ENCODE measurements around the gene MISP. TPM values are rescaled to one million over a fixed set of nuclear protein-coding genes. Genes with fewer than 3 reads are reported as not detected.

MISP gene
- total and polyA plus RNA-seq, 2 of the 13 experiments (the other 11 are each of a cell fraction or from before 2014, with no cell fraction given) = 0.67 to 1.3 TPM

DNA sequence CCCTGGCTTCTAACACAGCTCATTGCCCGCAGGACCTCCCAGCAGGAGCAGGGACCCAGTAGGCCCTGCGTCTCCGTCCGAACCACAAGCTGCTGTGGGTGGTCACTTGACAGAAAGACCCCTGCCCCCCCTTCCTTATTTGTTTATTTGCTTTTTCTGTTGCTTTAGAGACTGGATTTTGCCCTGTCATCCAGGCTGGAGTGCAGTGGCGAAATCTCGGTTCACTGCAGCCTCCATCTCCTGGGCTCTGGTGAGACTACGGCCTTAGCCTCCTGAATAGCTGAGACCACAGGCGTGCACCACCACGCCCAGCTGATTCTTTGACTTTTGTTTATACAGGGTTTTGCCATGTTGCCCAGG, 38.8 kb downstream of the MISP start (continued):
- 0 out of 2 replicates have a peak, but pooled peaks have one; percentile 22 for TF ChIP-seq ZNF609 (CRISPR knock-in tag; IDR thresholded peaks at IDR 0.05; ENCODE audit: borderline replicate concordance)
- TF ChIP-seq KDM1A (CRISPR knock-in tag; IDR thresholded peaks at IDR 0.05) = peak; percentile 76
- 0 out of 2 replicates have a peak, but pooled peaks have one; percentile 34 for TF ChIP-seq SALL2 (CRISPR knock-in tag; IDR thresholded peaks at IDR 0.05)

DNA sequence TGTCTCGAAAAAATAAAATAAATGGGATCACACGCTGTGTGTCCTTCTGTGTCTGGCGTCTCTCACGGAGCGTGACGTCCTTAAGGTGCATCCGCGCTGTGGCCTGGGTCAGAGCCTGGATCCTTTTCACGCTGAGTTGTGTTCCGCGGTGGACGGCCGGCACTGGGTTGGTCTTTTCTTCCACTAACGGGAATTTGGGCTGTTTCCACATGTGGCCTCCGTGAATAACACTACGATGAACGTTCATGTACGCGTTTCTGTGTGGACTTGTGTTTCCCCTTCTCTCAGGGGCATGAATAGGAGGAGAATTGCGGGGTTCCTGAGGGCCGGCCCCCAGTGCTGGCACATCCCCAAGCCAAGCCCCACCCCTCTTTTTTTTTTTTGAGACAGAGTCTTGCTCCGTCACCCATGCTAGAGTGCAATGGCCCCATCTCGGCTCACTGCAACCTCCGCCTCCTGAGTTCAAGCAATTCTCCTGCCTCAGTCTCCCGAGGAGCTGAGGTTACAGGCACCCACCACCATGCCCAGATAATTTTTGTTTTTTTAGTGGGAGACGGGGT, 40.2 kb downstream of the MISP start:
- Histone ChIP-seq H3K27ac (ENCODE audit: extremely low read length, insufficient read depth, low read length) (no peak overlapping the region), H3K9ac (ENCODE audit: insufficient read depth, low read depth, low read length) (no peak overlapping the region), H4K20me1 (ENCODE audit: insufficient read depth, low read length) (no peaks in the 10 kb centered on the region), H2AFZ (ENCODE audit: low read length) (no peak overlapping the region), H3K79me2 (ENCODE audit: insufficient read depth, low read length) (no peaks in the 10 kb centered on the region), H3K4me3 (replicated peaks in 1 of 3; ENCODE audit: insufficient read depth in 1 of 3, low read depth in 2 of 3, low read length in 3 of 3) (no peak overlapping the region), H3K4me2 (ENCODE audit: low read depth, low read length) (no peak overlapping the region), H3K27me3 (ENCODE audit: control insufficient read depth in 1 of 2, insufficient read depth in 2 of 2, low read length in 2 of 2) (no peaks in the 10 kb centered on the region), H3K9me3 (ENCODE audit: low read length) (no peaks in the 10 kb centered on the region), H3K36me3 (replicated peaks in 1 of 2; ENCODE audit: control insufficient read depth in 1 of 2, insufficient read depth in 2 of 2, low read length in 2 of 2) (no peaks in the 10 kb centered on the region), H3K4me1 (ENCODE audit: insufficient read depth, low read length) (peaks cover 74% of the 10 kb centered on the region)
- WGBS (ENCODE audit: low lambda C conversion rate) = 95% methylated on average over 25 of the region's 26 CpGs
- FAIRE-seq (no peak), DNase-seq (ENCODE audit: low spot score) (no peak), ATAC-seq (no peak)
- POLR2A ChIA-PET = interaction anchor here (1.1 kb wide), 1 partner anchor 11 kb away, joined by 4 read pairs; no protein-coding TSS in a partner anchor
- intact Hi-C loops (cut with micrococcal nuclease; ENCODE audit: unreplicated experiment) = no loop called here
- CTCF ChIA-PET (ENCODE audit: low intra/inter-chr PET ratio, low total read pairs) = no interaction called here
- 0 out of 2 replicates have a peak, but pooled peaks have one; percentile 20 for TF ChIP-seq ZMYM2 (CRISPR knock-in tag; IDR thresholded peaks at IDR 0.05)
- TF ChIP-seq, protein P1, sequence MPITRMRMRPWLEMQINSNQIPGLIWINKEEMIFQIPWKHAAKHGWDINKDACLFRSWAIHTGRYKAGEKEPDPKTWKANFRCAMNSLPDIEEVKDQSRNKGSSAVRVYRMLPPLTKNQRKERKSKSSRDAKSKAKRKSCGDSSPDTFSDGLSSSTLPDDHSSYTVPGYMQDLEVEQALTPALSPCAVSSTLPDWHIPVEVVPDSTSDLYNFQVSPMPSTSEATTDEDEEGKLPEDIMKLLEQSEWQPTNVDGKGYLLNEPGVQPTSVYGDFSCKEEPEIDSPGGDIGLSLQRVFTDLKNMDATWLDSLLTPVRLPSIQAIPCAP (CRISPR knock-in tag; IDR thresholded peaks at IDR 0.05; ENCODE audit: low read depth) = no peak
- peak; percentile 89 for TF ChIP-seq ZBTB38 (CRISPR knock-in tag; IDR thresholded peaks at IDR 0.05)
- BruUV-seq (replicated peaks) = no TSS peak
- in situ Hi-C loops (cut with HindIII; ENCODE audit: extremely low pct_ligation_motif_present, low pct_unique_long_range_greater_than_20kb) = no loop called here

Measured in HepG2 (cell line).